ENCODE results near the gene CHSY3. TPM values are rescaled to one million over a fixed set of nuclear protein-coding genes. Genes with fewer than 3 reads are reported as not detected.

The CHSY3 gene
- total RNA-seq, 1 donor from 2014 or later = 1.7 TPM

DNA sequence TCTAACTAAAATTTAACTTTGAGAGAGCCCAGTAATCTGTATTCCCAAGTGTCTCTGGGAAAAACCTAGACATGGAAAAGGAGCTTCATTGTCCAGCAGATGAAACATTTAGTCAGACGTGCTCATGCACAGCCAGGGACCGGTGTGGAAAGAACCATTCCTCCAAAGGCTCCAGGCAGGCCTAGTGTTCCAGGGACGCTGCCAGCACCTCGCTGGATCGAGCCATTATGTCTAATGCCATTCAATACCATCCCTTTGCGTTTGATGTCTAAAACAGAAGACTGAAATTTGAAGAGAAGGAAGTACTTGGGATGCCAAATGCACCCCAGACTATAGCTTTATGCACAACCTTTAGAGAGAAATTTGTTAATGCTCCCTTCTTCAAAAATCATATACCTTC, 1.4 kb upstream of the CHSY3 start:
- no peak for DNase-seq (ENCODE audit: low read depth)
- H3K4me3 ChIP-seq (ENCODE audit: low read depth, low read length) = no peak overlapping the region
- no peaks in the 10 kb centered on the region for H3K36me3 ChIP-seq (ENCODE audit: control insufficient read depth, insufficient read depth, low read length)
- TF ChIP-seq, protein P1, sequence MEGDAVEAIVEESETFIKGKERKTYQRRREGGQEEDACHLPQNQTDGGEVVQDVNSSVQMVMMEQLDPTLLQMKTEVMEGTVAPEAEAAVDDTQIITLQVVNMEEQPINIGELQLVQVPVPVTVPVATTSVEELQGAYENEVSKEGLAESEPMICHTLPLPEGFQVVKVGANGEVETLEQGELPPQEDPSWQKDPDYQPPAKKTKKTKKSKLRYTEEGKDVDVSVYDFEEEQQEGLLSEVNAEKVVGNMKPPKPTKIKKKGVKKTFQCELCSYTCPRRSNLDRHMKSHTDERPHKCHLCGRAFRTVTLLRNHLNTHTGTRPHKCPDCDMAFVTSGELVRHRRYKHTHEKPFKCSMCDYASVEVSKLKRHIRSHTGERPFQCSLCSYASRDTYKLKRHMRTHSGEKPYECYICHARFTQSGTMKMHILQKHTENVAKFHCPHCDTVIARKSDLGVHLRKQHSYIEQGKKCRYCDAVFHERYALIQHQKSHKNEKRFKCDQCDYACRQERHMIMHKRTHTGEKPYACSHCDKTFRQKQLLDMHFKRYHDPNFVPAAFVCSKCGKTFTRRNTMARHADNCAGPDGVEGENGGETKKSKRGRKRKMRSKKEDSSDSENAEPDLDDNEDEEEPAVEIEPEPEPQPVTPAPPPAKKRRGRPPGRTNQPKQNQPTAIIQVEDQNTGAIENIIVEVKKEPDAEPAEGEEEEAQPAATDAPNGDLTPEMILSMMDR (IDR thresholded peaks at IDR 0.05; ENCODE audit: insufficient read depth, low read length, poor library complexity, severe bottlenecking) = no peak
- H3K27me3 ChIP-seq (ENCODE audit: control insufficient read depth, insufficient read depth, low read length) = no peaks in the 10 kb centered on the region

DNA sequence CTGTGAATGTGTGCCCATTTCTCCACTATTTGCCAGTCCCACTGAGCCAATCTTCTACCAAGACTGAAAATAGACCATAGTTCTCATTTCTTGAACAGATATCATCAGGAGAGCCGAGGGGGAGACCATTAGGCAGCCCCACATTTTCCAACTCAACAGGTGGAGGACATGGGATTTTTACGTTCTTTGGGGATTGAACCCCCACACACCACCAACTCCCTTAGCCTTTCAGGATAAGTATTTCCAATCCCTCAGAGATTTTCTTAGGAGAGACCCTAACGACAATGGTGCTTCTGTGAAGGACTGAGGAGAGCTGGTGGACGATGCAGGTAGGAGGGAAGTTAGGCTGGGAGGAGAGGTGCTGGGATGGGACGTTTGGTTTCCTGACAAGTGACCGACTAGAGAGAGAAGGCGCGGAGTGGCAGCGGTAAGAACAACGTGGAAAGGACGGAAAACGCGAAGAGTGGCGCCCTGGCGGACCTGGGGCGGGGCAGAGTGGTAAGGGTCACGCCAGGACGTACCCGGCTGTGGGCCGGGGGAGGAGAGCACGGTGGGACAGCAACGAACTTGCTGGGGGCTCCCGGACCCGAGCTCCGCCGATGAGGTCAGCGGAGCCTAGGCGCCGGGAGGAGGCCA, 681 bp upstream of the CHSY3 start:
- Histone ChIP-seq H3K27me3 (ENCODE audit: control insufficient read depth, insufficient read depth, low read length) (no peaks in the 10 kb centered on the region), H3K36me3 (ENCODE audit: control insufficient read depth, insufficient read depth, low read length) (no peaks in the 10 kb centered on the region), H3K4me3 (ENCODE audit: low read depth, low read length) (peak overlapping the region; percentile 57)
- TF ChIP-seq, protein P1 (IDR thresholded peaks at IDR 0.05; ENCODE audit: insufficient read depth, low read length, poor library complexity, severe bottlenecking) = no peak
- DNase-seq (ENCODE audit: low read depth) = no peak

DNA sequence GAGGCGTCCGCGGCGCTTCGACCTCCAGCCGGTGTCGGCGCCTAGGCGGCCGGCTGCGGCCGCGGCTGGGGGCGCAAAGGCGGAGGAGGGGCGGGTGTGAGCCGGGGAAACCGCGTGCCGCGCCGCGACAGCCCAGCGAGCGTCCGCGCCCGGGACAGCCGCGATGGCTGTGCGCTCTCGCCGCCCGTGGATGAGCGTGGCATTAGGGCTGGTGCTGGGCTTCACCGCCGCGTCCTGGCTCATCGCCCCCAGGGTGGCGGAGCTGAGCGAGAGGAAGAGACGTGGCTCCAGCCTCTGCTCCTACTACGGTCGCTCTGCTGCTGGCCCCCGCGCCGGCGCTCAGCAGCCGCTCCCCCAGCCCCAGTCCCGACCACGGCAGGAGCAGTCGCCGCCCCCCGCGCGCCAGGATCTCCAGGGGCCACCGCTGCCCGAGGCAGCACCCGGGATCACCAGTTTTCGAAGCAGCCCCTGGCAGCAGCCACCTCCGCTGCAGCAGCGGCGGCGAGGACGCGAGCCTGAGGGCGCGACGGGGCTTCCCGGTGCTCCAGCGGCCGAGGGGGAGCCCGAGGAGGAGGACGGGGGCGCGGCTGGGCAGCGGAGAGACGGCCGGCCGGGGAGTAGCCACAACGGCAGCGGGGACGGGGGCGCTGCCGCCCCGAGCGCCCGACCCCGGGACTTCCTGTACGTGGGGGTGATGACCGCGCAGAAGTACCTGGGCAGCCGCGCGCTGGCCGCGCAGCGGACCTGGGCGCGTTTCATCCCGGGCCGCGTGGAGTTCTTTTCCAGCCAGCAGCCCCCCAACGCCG, 605 bp downstream of the CHSY3 start:
- TF ChIP-seq, protein P1 (IDR thresholded peaks at IDR 0.05; ENCODE audit: insufficient read depth, low read length, poor library complexity, severe bottlenecking) = no peak
- Histone ChIP-seq H3K27me3 (ENCODE audit: control insufficient read depth, insufficient read depth, low read length) (no peaks in the 10 kb centered on the region), H3K4me3 (ENCODE audit: low read depth, low read length) (peak overlapping the region; percentile 57), H3K36me3 (ENCODE audit: control insufficient read depth, insufficient read depth, low read length) (no peaks in the 10 kb centered on the region)
- DNase-seq (ENCODE audit: low read depth) = no peak

DNA sequence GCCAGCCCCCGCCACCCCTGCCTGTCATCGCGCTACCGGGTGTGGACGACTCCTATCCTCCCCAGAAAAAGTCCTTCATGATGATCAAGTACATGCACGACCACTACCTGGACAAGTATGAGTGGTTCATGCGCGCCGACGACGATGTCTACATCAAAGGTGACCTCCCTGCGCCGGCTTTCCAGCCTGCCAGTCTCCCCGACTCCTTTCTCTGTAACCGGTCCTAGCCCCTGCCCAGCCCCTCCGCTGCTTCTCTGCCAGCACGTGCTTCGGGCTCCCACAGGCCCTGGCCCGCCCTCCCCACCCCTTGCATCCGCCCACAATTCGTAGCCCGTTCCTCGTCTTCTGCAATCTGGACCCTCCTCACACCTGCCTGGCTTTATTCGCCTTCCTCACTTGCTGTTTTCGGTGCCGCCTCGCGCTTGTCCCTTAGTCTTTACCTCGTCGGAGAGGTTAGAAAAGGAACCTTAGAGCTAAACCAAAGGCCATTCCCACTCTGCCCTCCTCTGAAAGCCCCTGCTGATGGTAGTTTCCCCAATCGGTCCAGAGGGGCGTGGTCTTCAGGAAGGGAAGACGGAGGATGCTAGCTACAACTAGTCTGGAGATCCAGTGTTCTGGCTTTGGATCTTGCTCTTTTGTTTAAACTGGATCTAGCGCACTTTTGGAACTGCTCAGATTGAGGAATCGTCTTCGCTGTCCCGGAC, 1.4 kb downstream of the CHSY3 start:
- TF ChIP-seq, protein P1 (IDR thresholded peaks at IDR 0.05; ENCODE audit: insufficient read depth, low read length, poor library complexity, severe bottlenecking) = no peak
- Histone ChIP-seq H3K36me3 (ENCODE audit: control insufficient read depth, insufficient read depth, low read length) (no peaks in the 10 kb centered on the region), H3K4me3 (ENCODE audit: low read depth, low read length) (peak overlapping the region; percentile 57), H3K27me3 (ENCODE audit: control insufficient read depth, insufficient read depth, low read length) (no peaks in the 10 kb centered on the region)
- no peak for DNase-seq (ENCODE audit: low read depth)

DNA sequence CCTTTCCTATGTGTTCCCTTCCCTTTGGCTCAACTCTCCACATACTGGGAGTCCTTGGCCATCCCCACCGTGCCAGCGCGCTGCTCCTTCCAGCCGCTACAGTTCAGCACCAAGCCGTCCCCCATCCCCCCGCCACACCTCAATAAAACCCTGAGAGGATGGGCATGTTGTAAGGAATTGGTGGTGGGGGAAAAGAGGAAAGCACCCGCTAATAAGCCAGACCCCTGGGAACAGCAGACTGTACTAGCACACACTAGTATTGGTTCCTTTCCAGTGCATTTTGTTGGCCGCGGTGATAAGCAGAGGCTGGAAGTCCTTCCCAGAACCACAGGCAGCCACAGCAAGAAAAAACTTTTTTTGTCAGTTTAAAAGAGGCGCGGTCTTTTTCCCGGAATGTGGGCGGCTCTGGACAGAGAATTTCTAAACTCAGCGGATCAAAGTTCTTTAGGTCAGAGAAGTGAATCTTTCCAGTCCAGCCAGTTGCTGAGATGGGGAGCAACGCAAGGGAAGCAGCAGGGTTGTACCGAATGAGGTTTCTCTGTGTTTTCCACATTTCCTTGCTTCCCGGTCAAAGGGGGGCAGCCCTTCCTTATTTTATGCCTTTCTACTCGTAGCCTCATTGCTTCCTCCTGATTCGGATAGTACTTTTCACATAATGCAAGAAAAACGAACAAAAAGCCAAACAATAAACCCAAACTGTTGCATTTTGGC, 2.1 kb downstream of the CHSY3 start:
- H3K4me3 ChIP-seq (ENCODE audit: low read depth, low read length) = peak overlapping the region; percentile 57
- no peaks in the 10 kb centered on the region for H3K27me3 ChIP-seq (ENCODE audit: control insufficient read depth, insufficient read depth, low read length)
- DNase-seq (ENCODE audit: low read depth) = no peak
- TF ChIP-seq, protein P1 (IDR thresholded peaks at IDR 0.05; ENCODE audit: insufficient read depth, low read length, poor library complexity, severe bottlenecking) = no peak
- no peaks in the 10 kb centered on the region for H3K36me3 ChIP-seq (ENCODE audit: control insufficient read depth, insufficient read depth, low read length)

Data from kidney epithelial cell (primary cell).